HAP-1 (cell line): ENCODE results near the gene ATOX1.

Source experiments
- DNase-seq, 2 experiments: peaks; one replicate each; pipeline ENCODE4 v3.0.0-alpha.2; 2016 to 2020; ENCODE audit warnings: low spot score in 2 of 2
- H3K27me3 ChIP-seq: fragments of 250-450 bp; sonication (Bioruptor Pico); 2 replicates; pipeline ENCODE4 v1.5.1; 2020; ENCODE audit warnings: low read depth, mild to moderate bottlenecking, moderate library complexity
- H3K36me3 ChIP-seq: fragments of 250-450 bp; sonication (Bioruptor Pico); replicated peaks from 2 replicates; pipeline ENCODE4 v1.5.1; 2020; ENCODE audit warnings: mild to moderate bottlenecking
- H3K4me1 ChIP-seq: fragments of 250-450 bp; sonication (Bioruptor Pico); 2 replicates; pipeline ENCODE4 v1.5.1; 2020; ENCODE audit warnings: mild to moderate bottlenecking
- H3K4me3 ChIP-seq: fragments of 250-450 bp; sonication (Bioruptor Pico); 2 replicates; pipeline ENCODE4 v1.5.1; 2020; ENCODE audit warnings: mild to moderate bottlenecking, moderate library complexity
- H3K9me3 ChIP-seq: fragments of 250-450 bp; sonication (Bioruptor Pico); 2 replicates; pipeline ENCODE4 v1.5.1; 2020; ENCODE audit warnings: mild to moderate bottlenecking, moderate library complexity
- in situ Hi-C: fragments of 300-500 bp; cut with MboI; formaldehyde crosslinking; loops from 3 replicates; pipeline ENCODE4 v1.14.3; 2020; ENCODE audit warnings: low sequenced_read_pairs, inconsistent platforms, mixed read lengths

ATOX1 gene

GRCh38 chr5:151779531-151780125, 21.2 kb upstream of the ATOX1 start:
- peaks cover 48% of the 10 kb centered on the region for H3K4me1 ChIP-seq
- H3K36me3 ChIP-seq = peaks cover 41% of the 10 kb centered on the region
- no peak for DNase-seq
- H3K9me3 ChIP-seq = no peaks in the 10 kb centered on the region
- in situ Hi-C loops = no loop called here
- H3K27me3 ChIP-seq = no peaks in the 10 kb centered on the region
- no peak overlapping the region for H3K4me3 ChIP-seq

GRCh38 chr5:151775025-151775606, 16.7 kb upstream of the ATOX1 start:
- in situ Hi-C loops = no loop called here
- no peak for DNase-seq
- Histone ChIP-seq H3K36me3 (peaks cover 44% of the 10 kb centered on the region), H3K4me3 (peak overlapping the region; percentile 80), H3K9me3 (no peaks in the 10 kb centered on the region), H3K4me1 (peaks cover 42% of the 10 kb centered on the region), H3K27me3 (no peaks in the 10 kb centered on the region)

- Histone ChIP-seq H3K4me1 (peaks cover 31% of the 10 kb centered on the region), H3K4me3 (peak overlapping the region; percentile 80), H3K36me3 (peaks cover 40% of the 10 kb centered on the region), H3K27me3 (no peaks in the 10 kb centered on the region), H3K9me3 (no peaks in the 10 kb centered on the region)
- in situ Hi-C loops = no loop called here
- no peak for DNase-seq
Measured at GRCh38 chr5:151773951-151774350, 15.5 kb upstream of the ATOX1 start.

GRCh38 chr5:151772846-151773561, 14.6 kb upstream of the ATOX1 start:
- peaks cover 31% of the 10 kb centered on the region for H3K4me1 ChIP-seq
- peaks cover 31% of the 10 kb centered on the region for H3K36me3 ChIP-seq
- peak in 1 of 2 experiments; percentile 32 for DNase-seq
- in situ Hi-C loops = no loop called here
- peak overlapping the region; percentile 80 for H3K4me3 ChIP-seq
- H3K9me3 ChIP-seq = no peaks in the 10 kb centered on the region
- H3K27me3 ChIP-seq = no peaks in the 10 kb centered on the region

- in situ Hi-C loops = no loop called here
- peaks cover 27% of the 10 kb centered on the region for H3K4me1 ChIP-seq
- peak overlapping the region; percentile 80 for H3K4me3 ChIP-seq
Measured at GRCh38 chr5:151772029-151772845, 13.8 kb upstream of the ATOX1 start.

GRCh38 chr5:151771259-151772028, 13.0 kb upstream of the ATOX1 start, which contains the start of gene G3BP1:
TSS of gene G3BP1 (plus strand) at chr5:151771954. CDS start at chr5:151786621, 14,667 bp downstream.
- H3K27me3 ChIP-seq = no peaks in the 10 kb centered on the region
- peaks cover 19% of the 10 kb centered on the region for H3K36me3 ChIP-seq
- in situ Hi-C loops = no loop called here
- peaks cover 24% of the 10 kb centered on the region for H3K4me1 ChIP-seq
- H3K4me3 ChIP-seq = peak within 1 kb of the TSS; percentile 80
- peak; percentile 100 for DNase-seq
- no peaks in the 10 kb centered on the region for H3K9me3 ChIP-seq

More at GRCh38 chr5:151772029-151772845, 13.8 kb upstream of the ATOX1 start:
- DNase-seq = peak in 1 of 2 experiments; percentile 57
- Histone ChIP-seq H3K36me3 (peaks cover 23% of the 10 kb centered on the region), H3K9me3 (no peaks in the 10 kb centered on the region), H3K27me3 (no peaks in the 10 kb centered on the region)

- Histone ChIP-seq H3K4me3 (peak overlapping the region; percentile 36), H3K4me1 (peaks cover 17% of the 10 kb centered on the region), H3K27me3 (no peaks in the 10 kb centered on the region), H3K36me3 (peaks cover 14% of the 10 kb centered on the region), H3K9me3 (no peaks in the 10 kb centered on the region)
- peak; percentile 70 to 85 for DNase-seq
- in situ Hi-C loops = no loop called here
Measured at GRCh38 chr5:151770383-151771258, 12.2 kb upstream of the ATOX1 start.

GRCh38 chr5:151766975-151767374, 8.5 kb upstream of the ATOX1 start:
- Histone ChIP-seq H3K4me1 (peaks cover 20% of the 10 kb centered on the region), H3K4me3 (no peak overlapping the region), H3K9me3 (no peaks in the 10 kb centered on the region), H3K36me3 (no peaks in the 10 kb centered on the region), H3K27me3 (no peaks in the 10 kb centered on the region)
- in situ Hi-C loops = no loop called here
- no peak for DNase-seq

- Histone ChIP-seq H3K9me3 (no peaks in the 10 kb centered on the region), H3K4me1 (peaks cover 12% of the 10 kb centered on the region), H3K36me3 (no peaks in the 10 kb centered on the region), H3K4me3 (no peak overlapping the region), H3K27me3 (no peaks in the 10 kb centered on the region)
- peak in 1 of 2 experiments; percentile 90 for DNase-seq
- in situ Hi-C loops = no loop called here
Measured at GRCh38 chr5:151764801-151765200, 6.4 kb upstream of the ATOX1 start.

- peak in 1 of 2 experiments; percentile 38 for DNase-seq
- H3K27me3 ChIP-seq = no peaks in the 10 kb centered on the region
- in situ Hi-C loops = no loop called here
- peaks cover 9% of the 10 kb centered on the region; the same call in 1 of the 2 replicates for H3K4me1 ChIP-seq
- H3K9me3 ChIP-seq = no peaks in the 10 kb centered on the region
- H3K4me3 ChIP-seq = peak overlapping the region; percentile 87
- peaks cover 3% of the 10 kb centered on the region; the same call in 1 of the 2 replicates for H3K36me3 ChIP-seq
Measured at GRCh38 chr5:151758141-151758429, 346 bp downstream of the ATOX1 start.

- no peak for DNase-seq
- Histone ChIP-seq H3K4me1 (peaks cover 9% of the 10 kb centered on the region; the same call in 1 of the 2 replicates), H3K27me3 (no peaks in the 10 kb centered on the region), H3K4me3 (peak overlapping the region; percentile 87), H3K36me3 (peaks cover 4% of the 10 kb centered on the region; the same call in 1 of the 2 replicates), H3K9me3 (no peaks in the 10 kb centered on the region)
- in situ Hi-C loops = no loop called here
Measured at GRCh38 chr5:151757233-151758140, 944 bp downstream of the ATOX1 start.
